HG03095 (cell line): ENCODE results near the gene MAPKBP1.

Experiments used
- ATAC-seq: cut with Tn5 transposase; IDR thresholded peaks from one replicate; pipeline ENCODE4 v1.9.1; 2021; ENCODE audit warnings: moderate library complexity; ENCODE audit not compliant: unreplicated experiment

Gene MAPKBP1

GRCh38 chr15:41847981-41848380, 73.7 kb downstream of the MAPKBP1 start:
- no peak for ATAC-seq

- no peak for ATAC-seq
Measured at GRCh38 chr15:41848631-41849030, 74.3 kb downstream of the MAPKBP1 start.

GRCh38 chr15:41849204-41849603, 74.9 kb downstream of the MAPKBP1 start:
- no peak for ATAC-seq

GRCh38 chr15:41849861-41850260, 75.6 kb downstream of the MAPKBP1 start:
- no peak for ATAC-seq

- ATAC-seq = no peak
Measured at GRCh38 chr15:41850482-41851166, 76.3 kb downstream of the MAPKBP1 start.

- no peak for ATAC-seq
Measured at GRCh38 chr15:41851167-41851523, 76.9 kb downstream of the MAPKBP1 start.

GRCh38 chr15:41851755-41852370, 77.6 kb downstream of the MAPKBP1 start:
- ATAC-seq = no peak

- no peak for ATAC-seq
Measured at GRCh38 chr15:41852736-41853590, 78.7 kb downstream of the MAPKBP1 start.

GRCh38 chr15:41853831-41854230, 79.5 kb downstream of the MAPKBP1 start:
- no peak for ATAC-seq

- no peak for ATAC-seq
Measured at GRCh38 chr15:41854443-41854842, 80.2 kb downstream of the MAPKBP1 start.

GRCh38 chr15:41855261-41855961, 81.1 kb downstream of the MAPKBP1 start:
- ATAC-seq = no peak

- no peak for ATAC-seq
Measured at GRCh38 chr15:41856262-41856661, 82.0 kb downstream of the MAPKBP1 start.

GRCh38 chr15:41856716-41857115, 82.4 kb downstream of the MAPKBP1 start:
- no peak for ATAC-seq

- ATAC-seq = no peak
Measured at GRCh38 chr15:41857316-41857715, 83.0 kb downstream of the MAPKBP1 start.

- ATAC-seq = no peak
Measured at GRCh38 chr15:41858756-41859155, 84.5 kb downstream of the MAPKBP1 start.

GRCh38 chr15:41860049-41860828, 86.0 kb downstream of the MAPKBP1 start:
- no peak for ATAC-seq

GRCh38 chr15:41861736-41862356, 87.6 kb downstream of the MAPKBP1 start:
- no peak for ATAC-seq

GRCh38 chr15:41862515-41863116, 88.3 kb downstream of the MAPKBP1 start:
- no peak for ATAC-seq

GRCh38 chr15:41865490-41866055, 91.3 kb downstream of the MAPKBP1 start:
- no peak for ATAC-seq
